ENCODE data around the gene RAD51C. TPM values are rescaled to one million over a fixed set of nuclear protein-coding genes. Genes with fewer than 3 reads are reported as not detected.

RAD51C gene
- total RNA-seq, 2 experiments from 2014 or later, result 51.0 to 118 TPM

DNA sequence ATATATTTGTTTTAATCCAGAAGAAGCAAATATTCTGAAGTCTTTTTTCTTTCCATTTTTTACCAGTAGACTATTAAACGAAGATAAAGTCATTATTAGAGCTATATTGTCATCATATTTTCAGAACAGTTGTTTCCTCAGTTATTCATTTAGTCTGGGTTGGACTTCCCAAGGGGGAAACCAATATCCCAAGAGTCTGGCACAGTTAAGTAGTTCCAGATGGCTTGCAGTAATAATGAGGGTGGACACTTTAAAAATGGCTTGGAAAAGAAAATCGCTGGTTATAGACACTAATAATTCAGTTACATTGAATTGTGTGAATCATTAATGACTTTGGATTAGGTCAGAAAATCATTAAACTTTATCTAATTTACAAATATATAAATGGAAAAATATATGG, 67.1 kb downstream of the RAD51C start:
- no peak for DNase-seq (ENCODE audit: low spot score)
- no peak overlapping the region for H3K27ac ChIP-seq (ENCODE audit: low read depth, low read length, poor library complexity, severe bottlenecking)
- no TSS peak for BruUV-seq (replicated peaks)
- H2AFZ ChIP-seq (ENCODE audit: low read length), result no peak overlapping the region
- H3K9me3 ChIP-seq (ENCODE audit: low read length), result no peaks in the 10 kb centered on the region
- TF ChIP-seq, protein P1, sequence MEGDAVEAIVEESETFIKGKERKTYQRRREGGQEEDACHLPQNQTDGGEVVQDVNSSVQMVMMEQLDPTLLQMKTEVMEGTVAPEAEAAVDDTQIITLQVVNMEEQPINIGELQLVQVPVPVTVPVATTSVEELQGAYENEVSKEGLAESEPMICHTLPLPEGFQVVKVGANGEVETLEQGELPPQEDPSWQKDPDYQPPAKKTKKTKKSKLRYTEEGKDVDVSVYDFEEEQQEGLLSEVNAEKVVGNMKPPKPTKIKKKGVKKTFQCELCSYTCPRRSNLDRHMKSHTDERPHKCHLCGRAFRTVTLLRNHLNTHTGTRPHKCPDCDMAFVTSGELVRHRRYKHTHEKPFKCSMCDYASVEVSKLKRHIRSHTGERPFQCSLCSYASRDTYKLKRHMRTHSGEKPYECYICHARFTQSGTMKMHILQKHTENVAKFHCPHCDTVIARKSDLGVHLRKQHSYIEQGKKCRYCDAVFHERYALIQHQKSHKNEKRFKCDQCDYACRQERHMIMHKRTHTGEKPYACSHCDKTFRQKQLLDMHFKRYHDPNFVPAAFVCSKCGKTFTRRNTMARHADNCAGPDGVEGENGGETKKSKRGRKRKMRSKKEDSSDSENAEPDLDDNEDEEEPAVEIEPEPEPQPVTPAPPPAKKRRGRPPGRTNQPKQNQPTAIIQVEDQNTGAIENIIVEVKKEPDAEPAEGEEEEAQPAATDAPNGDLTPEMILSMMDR (conservative IDR thresholded peaks at IDR 0.05; ENCODE audit: low read length), result no peak
- no peak for TF ChIP-seq EZH2phosphoT487 (IDR thresholded peaks at IDR 0.05; ENCODE audit: borderline replicate concordance, low read depth, low read length)
- H3K36me3 ChIP-seq (ENCODE audit: insufficient read depth, low read length), result no peaks in the 10 kb centered on the region
- ChIA-PET CTCF (ENCODE audit: unreplicated experiment) (no interaction called here), POLR2A (no interaction called here)
- no peaks in the 10 kb centered on the region for H3K9me2 ChIP-seq (ENCODE audit: insufficient read depth, low read length)
- no peaks in the 10 kb centered on the region for H3K79me2 ChIP-seq (ENCODE audit: insufficient read depth, low read depth, low read length)
- intact Hi-C loops (cut with micrococcal nuclease; ENCODE audit: unreplicated experiment), result no loop called here
- H3K4me2 ChIP-seq (ENCODE audit: low read length), result no peak overlapping the region
- H3K4me3 ChIP-seq (ENCODE audit: low read depth, low read length, poor library complexity, severe bottlenecking), result no peak overlapping the region
- H3K4me1 ChIP-seq (ENCODE audit: insufficient read depth, low read length, poor library complexity, severe bottlenecking), result peaks cover 14% of the 10 kb centered on the region
- H4K20me1 ChIP-seq (ENCODE audit: insufficient read depth, low read length), result no peaks in the 10 kb centered on the region

DNA sequence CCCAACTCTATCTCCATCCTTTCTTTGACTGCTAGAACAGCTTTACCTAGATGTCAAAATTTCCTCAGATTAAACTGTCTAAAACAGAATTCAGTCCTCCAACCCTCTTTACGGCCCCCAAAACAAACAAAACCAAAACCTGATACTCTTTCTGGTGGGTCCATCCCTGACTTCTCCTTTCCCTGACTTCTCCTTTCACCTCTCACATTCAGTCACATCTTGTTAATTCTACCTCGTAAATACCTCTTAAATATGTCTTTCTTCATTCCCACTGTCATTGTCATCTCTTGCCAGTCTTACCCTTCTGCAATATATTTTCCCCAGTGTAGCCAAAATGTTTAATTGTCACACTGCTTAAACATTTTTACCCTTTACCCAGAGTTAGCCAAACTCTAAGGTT, 67.8 kb downstream of the RAD51C start:
- Histone ChIP-seq H3K9me2 (ENCODE audit: insufficient read depth, low read length) (no peaks in the 10 kb centered on the region), H2AFZ (ENCODE audit: low read length) (no peak overlapping the region), H3K27ac (ENCODE audit: low read depth, low read length, poor library complexity, severe bottlenecking) (no peak overlapping the region), H3K4me1 (ENCODE audit: insufficient read depth, low read length, poor library complexity, severe bottlenecking) (peaks cover 14% of the 10 kb centered on the region), H3K79me2 (ENCODE audit: insufficient read depth, low read depth, low read length) (no peaks in the 10 kb centered on the region), H4K20me1 (ENCODE audit: insufficient read depth, low read length) (no peaks in the 10 kb centered on the region), H3K4me3 (ENCODE audit: low read depth, low read length, poor library complexity, severe bottlenecking) (no peak overlapping the region), H3K4me2 (ENCODE audit: low read length) (no peak overlapping the region), H3K36me3 (ENCODE audit: insufficient read depth, low read length) (no peaks in the 10 kb centered on the region), H3K9me3 (ENCODE audit: low read length) (no peaks in the 10 kb centered on the region)
- intact Hi-C loops (cut with micrococcal nuclease; ENCODE audit: unreplicated experiment), result no loop called here
- ChIA-PET POLR2A (no interaction called here), CTCF (ENCODE audit: unreplicated experiment) (no interaction called here)
- TF ChIP-seq, protein P1 (conservative IDR thresholded peaks at IDR 0.05; ENCODE audit: low read length), result no peak
- TF ChIP-seq EZH2phosphoT487 (IDR thresholded peaks at IDR 0.05; ENCODE audit: borderline replicate concordance, low read depth, low read length), result no peak
- BruUV-seq (replicated peaks), result no TSS peak
- DNase-seq (ENCODE audit: low spot score), result no peak

DNA sequence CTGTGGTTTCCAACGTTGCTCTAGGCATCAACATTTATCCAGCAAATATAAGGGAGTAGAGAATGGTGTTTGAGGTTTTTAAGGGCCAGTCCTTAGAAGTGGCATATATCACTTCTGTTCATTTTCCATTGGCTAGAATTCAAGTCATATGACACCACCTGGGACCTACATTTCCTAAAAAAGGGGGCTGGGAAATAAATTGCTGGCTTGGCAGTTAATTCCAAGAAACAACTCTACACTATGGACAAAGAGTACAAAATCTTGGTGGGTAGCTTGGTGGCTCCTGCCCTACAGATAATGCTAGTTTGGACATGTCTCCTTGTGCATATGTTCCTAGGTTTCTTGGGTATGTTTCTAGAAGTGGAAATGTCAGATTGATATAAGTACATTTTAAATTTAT, 70.9 kb downstream of the RAD51C start:
- Histone ChIP-seq H4K20me1 (ENCODE audit: insufficient read depth, low read length) (no peaks in the 10 kb centered on the region), H3K4me3 (ENCODE audit: low read depth, low read length, poor library complexity, severe bottlenecking) (no peak overlapping the region), H3K4me2 (ENCODE audit: low read length) (no peak overlapping the region), H3K9me2 (ENCODE audit: insufficient read depth, low read length) (no peaks in the 10 kb centered on the region), H3K4me1 (ENCODE audit: insufficient read depth, low read length, poor library complexity, severe bottlenecking) (no peaks in the 10 kb centered on the region), H3K36me3 (ENCODE audit: insufficient read depth, low read length) (no peaks in the 10 kb centered on the region), H3K9me3 (ENCODE audit: low read length) (no peaks in the 10 kb centered on the region), H3K79me2 (ENCODE audit: insufficient read depth, low read depth, low read length) (no peaks in the 10 kb centered on the region), H2AFZ (ENCODE audit: low read length) (no peak overlapping the region), H3K27ac (ENCODE audit: low read depth, low read length, poor library complexity, severe bottlenecking) (no peak overlapping the region)
- ChIA-PET CTCF (ENCODE audit: unreplicated experiment) (no interaction called here), POLR2A (no interaction called here)
- DNase-seq (ENCODE audit: low spot score), result no peak
- BruUV-seq (replicated peaks), result no TSS peak
- intact Hi-C loops (cut with micrococcal nuclease; ENCODE audit: unreplicated experiment), result no loop called here
- TF ChIP-seq, protein P1 (conservative IDR thresholded peaks at IDR 0.05; ENCODE audit: low read length), result no peak
- TF ChIP-seq EZH2phosphoT487 (IDR thresholded peaks at IDR 0.05; ENCODE audit: borderline replicate concordance, low read depth, low read length), result no peak

Data from OCI-LY7 (cell line).